Vagina (tissue), 2 donors: Measurements from ENCODE around the gene GLMN. TPM values are rescaled to one million over a fixed set of nuclear protein-coding genes. Genes with fewer than 3 reads are reported as not detected.

Source experiments
- DNase-seq, 2 donors: peaks; one replicate each; pipeline ENCODE4 v3.0.0-alpha.2; 2017; ENCODE audit errors: extremely low spot score in 2 of 2
- H3K27ac ChIP-seq: fragments of 200-600 bp; sonication (generic); one replicate; pipeline ENCODE4 v1.5.1; 2019
- H3K27me3 ChIP-seq: fragments of 200-600 bp; sonication (generic); one replicate; pipeline ENCODE4 v1.5.1; 2019
- H3K36me3 ChIP-seq, 2 donors: fragments of 200-600 bp; sonication (generic); one replicate each; pipeline ENCODE4 v1.5.1; 2017 to 2019
- H3K4me1 ChIP-seq: fragments of 200-600 bp; sonication (generic); one replicate; pipeline ENCODE4 v1.5.1; 2019
- H3K4me3 ChIP-seq, 2 donors: fragments of 200-600 bp; sonication (generic); 1 replicate in 1 of 2; 2 replicates in 1 of 2; pipeline ENCODE4 v1.5.1; 2016 to 2019
- H3K9me3 ChIP-seq: fragments of 200-600 bp; sonication (generic); one replicate; pipeline ENCODE4 v1.5.1; 2019
- CTCF ChIP-seq, 3 experiments: fragments of 450-650 bp in 2 of 3; fragments of 200-600 bp in 1 of 3; sonication (generic) in 1 of 3; IDR thresholded peaks; one replicate each; pipeline ENCODE4 v1.5.1; 2017 to 2019; ENCODE audit warnings: antibody characterized with exemption in 3 of 3, mild to moderate bottlenecking in 2 of 3, moderate library complexity in 2 of 3
- POLR2A ChIP-seq, 2 donors: fragments of 450-650 bp; IDR thresholded peaks; one replicate each; pipeline ENCODE4 v1.6.1; 2017; ENCODE audit warnings: antibody characterized with exemption in 2 of 2, mild to moderate bottlenecking in 2 of 2, moderate library complexity in 2 of 2
- POLR2AphosphoS5 ChIP-seq, 2 donors: sonication (generic); formaldehyde crosslinking; IDR thresholded peaks; one replicate each; pipeline ENCODE4 v1.9.0; 2017; ENCODE audit warnings: antibody characterized with exemption in 2 of 2, mild to moderate bottlenecking in 2 of 2, low read depth in 1 of 2; ENCODE audit not compliant: insufficient read depth in 1 of 2
- intact Hi-C: fragments of 100-400 bp; cut with DNase I; formaldehyde crosslinking; loops from one replicate; pipeline ENCODE4 v1.15.1; 2023
- total RNA-seq: library from RNA; depleted of rRNA; stranded (reverse); fragments of >200 nt; gene quantifications from one replicate; pipeline ENCODE4 v1.2.3, GENCODE V29; 2016

GLMN gene
- total RNA-seq, 1 donor from 2014 or later: 9.3 TPM

- no peak for DNase-seq
- TF ChIP-seq POLR2A (IDR thresholded peaks at IDR 0.05) (no peak), CTCF (IDR thresholded peaks at IDR 0.05) (no peak), POLR2AphosphoS5 (IDR thresholded peaks at IDR 0.05; ENCODE audit: insufficient read depth in 1 of 2, low read depth in 1 of 2) (no peak)
- Histone ChIP-seq H3K27ac (no peak overlapping the region), H3K4me3 (no peak overlapping the region), H3K4me1 (no peaks in the 10 kb centered on the region), H3K36me3 (no peaks in the 10 kb centered on the region), H3K27me3 (no peaks in the 10 kb centered on the region), H3K9me3 (no peaks in the 10 kb centered on the region)
- intact Hi-C loops: no loop called here
Observed at GRCh38 chr1:92201973-92202372, 96.8 kb downstream of the GLMN start.

Other genes with a start within 250 kb of the GLMN start
- not detected for gene SETSIP, start 223.6 kb downstream of the GLMN start, total RNA-seq
- gene BTBD8, start 218.6 kb downstream of the GLMN start, total RNA-seq: 6.1 TPM
- gene C1orf146, start 81.1 kb downstream of the GLMN start, total RNA-seq: not detected
- 11.8 TPM for gene RPAP2, start 72 bp upstream of the GLMN start, total RNA-seq
- gene GFI1, start 187.9 kb upstream of the GLMN start, total RNA-seq: 3.9 TPM